NCI-H128 (cell line): ENCODE results near the gene KLHL13.
"Not testable (repeated sequence)": the region's sequence is repeated elsewhere in the genome, so short reads cannot be mapped to it uniquely, and the experiment has no call there.

Experiments used
- DNase-seq: peaks from one replicate; lab custom pipeline; 2025; ENCODE audit not compliant: unreplicated experiment; lab: John Stamatoyannopoulos, UW

KLHL13 gene

GRCh38 chrX:118074196-118074595, 42.4 kb downstream of the KLHL13 start:
- no peak for DNase-seq

- DNase-seq = no peak
Observed at GRCh38 chrX:118066867-118067515, 49.6 kb downstream of the KLHL13 start.

- DNase-seq = no peak
Observed at GRCh38 chrX:118062817-118063615, 53.6 kb downstream of the KLHL13 start.

DNA sequence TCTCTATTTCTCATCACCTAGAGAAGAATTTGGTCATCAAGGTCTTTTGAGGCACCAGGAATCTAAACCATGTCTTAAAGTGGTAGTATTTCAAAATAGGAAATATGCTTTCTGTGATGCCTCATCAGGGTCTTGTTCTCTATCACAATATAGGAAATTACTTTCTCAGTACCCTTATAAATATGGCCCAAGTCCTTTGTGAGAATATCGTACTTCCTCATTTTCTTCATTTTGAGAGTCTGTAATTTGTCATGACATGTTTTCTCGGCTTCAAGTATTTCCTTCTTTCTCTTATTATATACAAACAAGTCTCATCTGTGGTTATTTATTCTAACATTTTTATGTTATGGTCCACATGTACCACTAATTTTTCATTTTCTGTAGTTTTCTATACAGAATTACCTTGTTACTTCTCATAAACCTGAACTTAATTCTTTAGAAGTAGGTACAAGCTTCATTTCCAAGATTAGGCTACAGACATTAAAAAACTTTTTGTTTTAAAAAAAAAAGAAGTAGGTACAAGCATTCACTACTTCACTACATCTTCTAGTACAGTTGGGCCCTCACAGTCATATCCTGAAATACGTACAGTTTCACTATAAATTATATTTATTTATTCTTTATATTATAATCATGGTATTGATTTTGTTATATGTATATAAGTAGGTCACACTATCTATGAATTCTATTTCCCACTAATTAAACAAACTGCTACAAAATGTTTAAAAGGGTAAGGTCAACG, 54.4 kb downstream of the KLHL13 start:
- DNase-seq = no peak

DNA sequence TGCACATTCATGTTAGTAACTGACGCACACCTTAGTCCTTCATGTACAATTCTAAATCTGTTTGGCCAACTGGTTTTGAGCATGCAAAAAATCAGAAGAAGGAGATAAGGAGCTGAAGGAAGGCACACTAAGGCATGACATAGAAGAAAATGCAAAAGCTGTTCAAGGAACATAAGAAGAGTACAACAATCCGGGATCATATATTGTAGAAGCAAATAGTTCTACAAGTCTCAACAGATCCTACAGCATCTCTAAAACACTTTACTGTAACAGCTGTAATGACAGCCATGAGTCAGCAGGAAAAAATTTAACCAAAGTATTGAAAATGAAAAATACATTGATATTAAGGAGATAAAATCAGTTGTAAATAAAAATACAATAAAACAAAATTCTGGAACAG, 57.7 kb downstream of the KLHL13 start:
- no peak for DNase-seq

DNA sequence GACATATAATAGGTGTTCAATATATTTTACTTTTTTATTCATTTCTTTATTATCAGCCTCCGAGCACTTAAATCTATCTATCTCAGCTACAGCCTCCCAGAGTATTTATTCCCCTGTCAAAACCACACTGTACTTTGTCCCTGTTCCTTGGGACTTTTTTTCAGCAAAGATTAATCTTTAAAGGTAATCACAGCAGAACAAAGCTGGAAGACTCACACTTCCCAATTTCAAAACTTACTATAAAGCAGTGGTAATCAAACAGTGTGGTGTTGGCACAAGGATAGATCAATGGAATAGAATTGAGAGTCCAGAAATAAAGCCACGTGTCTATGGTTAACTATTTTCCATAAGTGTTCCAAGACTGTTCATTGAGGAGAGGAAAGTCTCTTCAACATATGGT, 59.7 kb downstream of the KLHL13 start:
- DNase-seq = no peak

GRCh38 chrX:118049713-118050112, 66.9 kb downstream of the KLHL13 start:
- DNase-seq = no peak

DNA sequence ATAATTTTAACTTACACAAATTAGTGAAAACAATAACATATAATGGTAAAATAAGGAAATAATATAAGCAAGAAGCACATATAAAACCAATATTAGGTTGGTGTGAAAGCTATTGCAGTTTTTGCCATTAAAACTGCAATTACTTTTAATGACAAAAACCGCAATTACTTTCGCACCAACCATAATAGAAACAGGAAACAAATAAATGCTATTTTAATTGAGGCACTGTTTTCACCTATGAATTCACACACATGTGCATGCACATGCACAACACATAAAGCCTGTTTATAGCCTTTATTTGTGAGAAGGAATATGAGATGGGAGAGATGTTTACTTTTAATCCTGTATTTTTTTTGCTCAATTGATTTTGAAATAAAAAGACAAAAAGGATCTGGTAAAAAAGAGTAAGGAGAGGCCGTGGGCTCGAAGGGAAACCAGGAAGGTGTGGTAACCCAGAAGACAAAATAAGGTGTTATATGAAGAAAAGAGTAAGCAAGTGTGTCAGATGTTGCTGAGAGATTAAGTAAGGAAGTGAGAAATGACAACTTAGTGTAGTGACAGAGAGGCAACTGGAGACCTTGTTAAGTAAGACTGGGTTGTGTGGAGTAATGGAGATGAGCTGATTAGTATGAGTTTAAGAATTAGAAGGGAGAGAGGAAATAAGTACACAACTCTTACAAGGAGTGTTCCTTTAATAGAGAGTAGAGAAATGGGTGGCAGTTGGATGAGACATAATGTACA, 69.0 kb downstream of the KLHL13 start:
- no peak for DNase-seq

- DNase-seq = no peak
Observed at GRCh38 chrX:118039591-118039990, 77.0 kb downstream of the KLHL13 start.

- no peak for DNase-seq
Observed at GRCh38 chrX:118038614-118039365, 77.8 kb downstream of the KLHL13 start.

- no peak for DNase-seq
Observed at GRCh38 chrX:118026631-118027030, 90.0 kb downstream of the KLHL13 start.

- DNase-seq = no peak
Observed at GRCh38 chrX:118025226-118025625, 91.4 kb downstream of the KLHL13 start.

DNA sequence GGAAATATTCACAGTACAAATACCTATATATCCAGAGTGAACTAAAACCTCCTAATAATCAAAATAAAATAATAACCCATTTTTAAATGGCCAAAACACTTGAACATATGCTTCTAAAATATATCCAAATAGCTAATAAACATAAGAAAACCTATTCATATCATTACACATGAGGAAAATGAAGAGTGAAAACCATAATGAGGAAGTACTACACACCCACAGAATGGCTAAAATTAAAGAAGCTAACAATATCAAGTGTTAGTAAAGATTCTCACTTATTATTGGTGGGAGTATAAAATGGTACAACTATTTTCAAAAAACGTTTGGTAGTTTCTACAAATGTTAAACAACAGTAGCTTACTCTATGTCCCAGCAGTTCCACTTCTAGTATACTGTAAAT, 92.1 kb downstream of the KLHL13 start:
- DNase-seq = no peak

DNA sequence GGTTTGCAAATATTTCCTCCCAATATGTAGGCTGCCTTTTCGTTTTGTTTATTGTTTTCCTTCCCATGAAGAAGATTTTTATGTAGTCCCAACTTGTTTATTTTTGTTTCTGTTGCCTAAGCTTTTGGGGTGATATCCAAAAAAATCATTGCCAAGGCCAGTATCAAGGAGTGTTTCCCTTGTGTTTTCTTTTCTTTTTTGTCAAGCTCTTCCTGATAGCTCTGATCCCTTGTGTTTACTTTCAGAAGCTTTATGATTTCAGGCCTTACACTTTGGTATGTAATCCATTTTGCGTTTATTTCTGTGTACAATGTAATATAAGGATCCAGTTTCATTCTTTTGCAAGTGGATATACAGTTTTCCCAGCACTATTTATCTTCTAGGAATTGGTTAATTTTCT, 93.9 kb downstream of the KLHL13 start:
- no peak for DNase-seq

DNA sequence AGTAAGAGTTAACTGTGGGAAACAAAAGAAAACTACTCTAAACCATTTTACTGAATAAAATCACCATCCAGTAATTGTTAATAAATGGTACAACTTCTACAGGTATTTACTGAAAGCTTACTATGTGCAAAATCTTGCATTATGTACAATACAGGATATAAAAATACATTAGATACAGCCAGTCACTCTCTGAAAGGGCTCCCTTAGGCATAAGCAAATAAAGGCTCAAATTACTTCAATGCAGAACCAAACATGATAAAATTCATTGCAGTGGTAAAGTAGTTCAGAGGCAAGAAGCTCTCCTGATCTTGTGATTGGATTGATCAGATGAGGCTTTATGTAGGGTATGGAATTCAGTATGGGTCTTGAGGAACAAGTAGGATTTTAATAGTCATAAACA, 100.2 kb downstream of the KLHL13 start:
- no peak for DNase-seq

- DNase-seq = not testable (repeated sequence)
Observed at GRCh38 chrX:118002417-118002816, 114.2 kb downstream of the KLHL13 start.

DNA sequence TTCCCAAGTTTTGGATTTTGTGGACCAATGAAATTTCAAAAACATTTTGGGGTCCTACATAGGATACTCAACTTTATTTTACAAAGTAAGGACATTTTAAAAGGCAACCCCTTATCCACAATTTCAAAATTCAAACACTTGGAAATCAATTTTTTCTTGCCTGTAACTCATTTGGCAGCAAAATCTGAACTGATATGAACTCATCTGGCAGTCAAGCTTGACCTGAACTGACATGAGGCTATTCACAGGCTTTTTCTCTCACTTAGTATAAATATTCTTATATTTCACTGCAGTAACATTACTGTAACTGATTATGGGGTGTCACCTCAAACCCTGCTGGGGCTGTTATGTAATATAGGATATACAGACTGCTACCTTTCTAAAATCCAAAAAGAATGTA, 116.1 kb downstream of the KLHL13 start:
- DNase-seq = no peak

- DNase-seq = no peak
Observed at GRCh38 chrX:117998171-117998570, 118.4 kb downstream of the KLHL13 start.

- no peak for DNase-seq
Observed at GRCh38 chrX:117996918-117997480, 119.6 kb downstream of the KLHL13 start.

GRCh38 chrX:117996408-117996807, 120.2 kb downstream of the KLHL13 start:
- no peak for DNase-seq
